Neural cell (in vitro differentiated cells): ENCODE measurements around the gene TINAG. TPM values are rescaled to one million over a fixed set of nuclear protein-coding genes. Genes with fewer than 3 reads are reported as not detected.

Experiments
- H2AFZ ChIP-seq: fragments of 200-600, 300-800 bp; sonication (generic), shearing (Covaris generic); 2 replicates; pipeline ENCODE4 v1.6.0; 2014; ENCODE audit warnings: low read depth, mild to moderate bottlenecking, antibody characterized with exemption, low read length, moderate library complexity
- H3F3A ChIP-seq: fragments of 200-600 bp; shearing (Covaris generic); 2 replicates; pipeline ENCODE4 v1.6.1; 2016; ENCODE audit warnings: mild to moderate bottlenecking, moderate library complexity, mixed read lengths, antibody characterized with exemption, low read length; ENCODE audit not compliant: insufficient read depth, poor library complexity, severe bottlenecking
- H3K27ac ChIP-seq: fragments of 200-600, 300-800 bp; sonication (generic), shearing (Covaris generic); 2 replicates; pipeline ENCODE4 v1.5.1; 2014; ENCODE audit warnings: mild to moderate bottlenecking, low read length, moderate library complexity
- H3K27me3 ChIP-seq: fragments of 300-800, 200-600 bp; sonication (generic), shearing (Covaris generic); 2 replicates; pipeline ENCODE4 v1.6.0; 2014; ENCODE audit warnings: mild to moderate bottlenecking, low read depth, low read length, moderate library complexity; ENCODE audit not compliant: insufficient read depth
- H3K36me3 ChIP-seq: fragments of 300-800, 200-600 bp; sonication (generic), shearing (Covaris generic); 2 replicates; pipeline ENCODE4 v1.5.1; 2014; ENCODE audit warnings: mild to moderate bottlenecking, antibody characterized with exemption, low read length, moderate library complexity; ENCODE audit not compliant: insufficient read depth
- H3K4me2 ChIP-seq: fragments of 300-800, 200-600 bp; sonication (generic), shearing (Covaris generic); 2 replicates; pipeline ENCODE4 v1.6.0; 2014; ENCODE audit warnings: mild to moderate bottlenecking, low read length
- H3K4me3 ChIP-seq: fragments of 300-800, 200-600 bp; sonication (generic), shearing (Covaris generic); 2 replicates; pipeline ENCODE4 v1.5.1; 2014; ENCODE audit warnings: mild to moderate bottlenecking, low read length, moderate library complexity
- H3K79me2 ChIP-seq: fragments of 200-600 bp; shearing (Covaris generic); replicated peaks from 2 replicates; pipeline ENCODE4 v1.6.0; 2014; ENCODE audit warnings: mild to moderate bottlenecking, low read length, moderate library complexity; ENCODE audit not compliant: insufficient read depth
- H3K9ac ChIP-seq: fragments of 300-800, 200-600 bp; sonication (generic), shearing (Covaris generic); 2 replicates; pipeline ENCODE4 v1.6.1; 2016; ENCODE audit warnings: mild to moderate bottlenecking, low read length, mixed read lengths
- H3K9me2 ChIP-seq: fragments of 200-600 bp; shearing (Covaris generic); 2 replicates; pipeline ENCODE4 v1.6.1; 2016; ENCODE audit warnings: mild to moderate bottlenecking, low read length, mixed read lengths; ENCODE audit not compliant: insufficient read depth
- H3K9me3 ChIP-seq: fragments of 200-600, 300-800 bp; sonication (generic), shearing (Covaris generic); 2 replicates; pipeline ENCODE4 v1.6.1; 2016; ENCODE audit warnings: mild to moderate bottlenecking, mixed run types, low read length, moderate library complexity, mixed read lengths
- H4K20me1 ChIP-seq: fragments of 200-600 bp; shearing (Covaris generic); 2 replicates; pipeline ENCODE4 v1.6.1; 2016; ENCODE audit warnings: mild to moderate bottlenecking, mixed run types; ENCODE audit not compliant: insufficient read depth
- EP300 ChIP-seq: fragments of 450-650 bp; conservative IDR thresholded peaks from 2 replicates; pipeline ENCODE4 v1.6.1; 2014; ENCODE audit warnings: antibody characterized with exemption, mild to moderate bottlenecking, moderate library complexity; ENCODE audit not compliant: poor library complexity, severe bottlenecking
- EZH2 ChIP-seq: fragments of 200-600, 300-800 bp; shearing (Covaris generic), sonication (generic); IDR thresholded peaks from 2 replicates; pipeline ENCODE4 v1.6.1; 2014; ENCODE audit warnings: antibody characterized with exemption, low read length, borderline replicate concordance, mild to moderate bottlenecking; ENCODE audit not compliant: insufficient read depth, poor library complexity, severe bottlenecking
- MXI1 ChIP-seq: fragments of 450-650 bp; conservative IDR thresholded peaks from 2 replicates; pipeline ENCODE4 v1.6.1; 2014; ENCODE audit warnings: antibody characterized with exemption, mild to moderate bottlenecking; ENCODE audit not compliant: poor library complexity, severe bottlenecking
- POLR2AphosphoS5 ChIP-seq: IDR thresholded peaks from 2 replicates; pipeline ENCODE4 v1.6.1; 2012
- RAD21 ChIP-seq: fragments of 450-650 bp; conservative IDR thresholded peaks from 2 replicates; pipeline ENCODE4 v1.6.1; 2014; ENCODE audit warnings: antibody characterized with exemption, mild to moderate bottlenecking, moderate library complexity
- SMC3 ChIP-seq: fragments of 450-650 bp; conservative IDR thresholded peaks from 2 replicates; pipeline ENCODE4 v1.6.1; 2014; ENCODE audit warnings: antibody characterized with exemption, mild to moderate bottlenecking, moderate library complexity; ENCODE audit not compliant: poor library complexity
- TAF1 ChIP-seq: IDR thresholded peaks from 2 replicates; pipeline ENCODE4 v1.6.1; 2012; ENCODE audit warnings: low read depth
- polyA plus RNA-seq: library from polyadenylated mRNA; depleted of rRNA; stranded (reverse); fragments of >200 nt; gene quantifications from 2 replicates; pipeline ENCODE4 v1.2.3, GENCODE V29; 2014
- TF ChIP-seq, protein P1 (sequence below): fragments of 450-650 bp; IDR thresholded peaks from 2 replicates; pipeline ENCODE4 v1.5.1; 2014; ENCODE audit warnings: antibody characterized with exemption, mild to moderate bottlenecking, moderate library complexity; ENCODE audit not compliant: poor library complexity, severe bottlenecking
- TF ChIP-seq, protein P2 (sequence below): IDR thresholded peaks from 2 replicates; pipeline ENCODE4 v1.6.1; 2012; ENCODE audit warnings: borderline replicate concordance

The TINAG gene
- polyA plus RNA-seq, 1 donor from 2014 or later, result 1.1 TPM

DNA sequence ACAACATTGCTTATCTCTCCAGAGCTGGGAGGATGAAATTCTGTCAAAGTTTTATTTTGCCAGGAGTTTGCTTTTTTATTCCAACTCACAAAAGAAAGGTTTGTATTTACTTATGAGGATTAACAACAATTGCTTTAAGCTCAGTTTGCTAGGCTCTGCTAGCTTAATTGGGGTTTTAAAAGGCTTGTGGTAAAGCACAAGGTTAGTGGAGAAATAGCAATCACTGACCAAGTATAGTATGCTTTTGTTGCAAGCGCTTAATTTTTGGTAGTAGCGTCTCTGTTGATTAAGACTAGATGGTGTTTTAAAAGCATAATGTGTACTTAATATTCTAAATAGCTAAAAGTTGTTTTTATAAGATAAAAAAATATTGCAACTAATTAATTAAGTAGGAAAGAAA is 45.7 kb downstream of the TINAG start:
- no peak overlapping the region for H3K27ac ChIP-seq
- no peak overlapping the region for H2AFZ ChIP-seq
- no peak for TF ChIP-seq RAD21
- TF ChIP-seq, protein P1, sequence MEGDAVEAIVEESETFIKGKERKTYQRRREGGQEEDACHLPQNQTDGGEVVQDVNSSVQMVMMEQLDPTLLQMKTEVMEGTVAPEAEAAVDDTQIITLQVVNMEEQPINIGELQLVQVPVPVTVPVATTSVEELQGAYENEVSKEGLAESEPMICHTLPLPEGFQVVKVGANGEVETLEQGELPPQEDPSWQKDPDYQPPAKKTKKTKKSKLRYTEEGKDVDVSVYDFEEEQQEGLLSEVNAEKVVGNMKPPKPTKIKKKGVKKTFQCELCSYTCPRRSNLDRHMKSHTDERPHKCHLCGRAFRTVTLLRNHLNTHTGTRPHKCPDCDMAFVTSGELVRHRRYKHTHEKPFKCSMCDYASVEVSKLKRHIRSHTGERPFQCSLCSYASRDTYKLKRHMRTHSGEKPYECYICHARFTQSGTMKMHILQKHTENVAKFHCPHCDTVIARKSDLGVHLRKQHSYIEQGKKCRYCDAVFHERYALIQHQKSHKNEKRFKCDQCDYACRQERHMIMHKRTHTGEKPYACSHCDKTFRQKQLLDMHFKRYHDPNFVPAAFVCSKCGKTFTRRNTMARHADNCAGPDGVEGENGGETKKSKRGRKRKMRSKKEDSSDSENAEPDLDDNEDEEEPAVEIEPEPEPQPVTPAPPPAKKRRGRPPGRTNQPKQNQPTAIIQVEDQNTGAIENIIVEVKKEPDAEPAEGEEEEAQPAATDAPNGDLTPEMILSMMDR, result no peak
- TF ChIP-seq TAF1, result no peak
- TF ChIP-seq, protein P2, sequence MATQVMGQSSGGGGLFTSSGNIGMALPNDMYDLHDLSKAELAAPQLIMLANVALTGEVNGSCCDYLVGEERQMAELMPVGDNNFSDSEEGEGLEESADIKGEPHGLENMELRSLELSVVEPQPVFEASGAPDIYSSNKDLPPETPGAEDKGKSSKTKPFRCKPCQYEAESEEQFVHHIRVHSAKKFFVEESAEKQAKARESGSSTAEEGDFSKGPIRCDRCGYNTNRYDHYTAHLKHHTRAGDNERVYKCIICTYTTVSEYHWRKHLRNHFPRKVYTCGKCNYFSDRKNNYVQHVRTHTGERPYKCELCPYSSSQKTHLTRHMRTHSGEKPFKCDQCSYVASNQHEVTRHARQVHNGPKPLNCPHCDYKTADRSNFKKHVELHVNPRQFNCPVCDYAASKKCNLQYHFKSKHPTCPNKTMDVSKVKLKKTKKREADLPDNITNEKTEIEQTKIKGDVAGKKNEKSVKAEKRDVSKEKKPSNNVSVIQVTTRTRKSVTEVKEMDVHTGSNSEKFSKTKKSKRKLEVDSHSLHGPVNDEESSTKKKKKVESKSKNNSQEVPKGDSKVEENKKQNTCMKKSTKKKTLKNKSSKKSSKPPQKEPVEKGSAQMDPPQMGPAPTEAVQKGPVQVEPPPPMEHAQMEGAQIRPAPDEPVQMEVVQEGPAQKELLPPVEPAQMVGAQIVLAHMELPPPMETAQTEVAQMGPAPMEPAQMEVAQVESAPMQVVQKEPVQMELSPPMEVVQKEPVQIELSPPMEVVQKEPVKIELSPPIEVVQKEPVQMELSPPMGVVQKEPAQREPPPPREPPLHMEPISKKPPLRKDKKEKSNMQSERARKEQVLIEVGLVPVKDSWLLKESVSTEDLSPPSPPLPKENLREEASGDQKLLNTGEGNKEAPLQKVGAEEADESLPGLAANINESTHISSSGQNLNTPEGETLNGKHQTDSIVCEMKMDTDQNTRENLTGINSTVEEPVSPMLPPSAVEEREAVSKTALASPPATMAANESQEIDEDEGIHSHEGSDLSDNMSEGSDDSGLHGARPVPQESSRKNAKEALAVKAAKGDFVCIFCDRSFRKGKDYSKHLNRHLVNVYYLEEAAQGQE, result no peak
- no peak for TF ChIP-seq SMC3
- TF ChIP-seq EZH2, result no peak
- TF ChIP-seq POLR2AphosphoS5, result no peak
- no peak for TF ChIP-seq MXI1
- TF ChIP-seq EP300, result no peak

DNA sequence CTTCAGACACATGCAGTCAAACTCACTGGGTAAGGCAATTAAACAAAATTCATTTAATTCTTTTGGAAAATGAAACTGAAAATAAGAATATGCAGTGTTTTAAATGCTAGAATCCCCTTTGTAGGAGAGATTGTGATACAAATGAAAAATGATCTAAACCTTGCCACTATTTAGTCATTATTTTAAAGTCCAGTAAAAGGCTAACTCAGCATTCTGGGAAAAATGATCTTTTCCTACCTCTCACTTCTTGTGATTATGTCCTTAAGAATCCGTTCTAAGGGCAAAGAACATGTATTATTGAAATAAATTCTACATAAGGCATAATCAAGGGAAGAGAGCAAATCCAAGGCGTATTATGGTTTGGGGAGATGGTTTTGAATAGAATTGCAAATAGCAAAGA is 46.4 kb downstream of the TINAG start:
- H3K9me2 ChIP-seq, result no peaks in the 10 kb centered on the region
- H3K9me3 ChIP-seq, result no peaks in the 10 kb centered on the region
- no peaks in the 10 kb centered on the region for H3K79me2 ChIP-seq
- no peaks in the 10 kb centered on the region for H4K20me1 ChIP-seq
- H3K27ac ChIP-seq, result no peak overlapping the region
- TF ChIP-seq EP300 (no peak), MXI1 (no peak), SMC3 (no peak), POLR2AphosphoS5 (no peak)
- TF ChIP-seq, protein P1, result no peak
- TF ChIP-seq, protein P2, result no peak
- no peaks in the 10 kb centered on the region for H3F3A ChIP-seq
- H3K9ac ChIP-seq, result no peak overlapping the region
- no peaks in the 10 kb centered on the region for H3K27me3 ChIP-seq
- no peak overlapping the region for H3K4me3 ChIP-seq
- no peaks in the 10 kb centered on the region for H3K36me3 ChIP-seq
- H2AFZ ChIP-seq, result no peak overlapping the region
- no peak overlapping the region for H3K4me2 ChIP-seq

More for the DNA sequence above, 45.7 kb downstream of the TINAG start:
- Histone ChIP-seq H3K27me3 (no peaks in the 10 kb centered on the region), H4K20me1 (no peaks in the 10 kb centered on the region), H3K79me2 (no peaks in the 10 kb centered on the region), H3K9me3 (no peaks in the 10 kb centered on the region), H3K36me3 (no peaks in the 10 kb centered on the region), H3K9me2 (no peaks in the 10 kb centered on the region), H3K4me3 (no peak overlapping the region), H3K4me2 (no peak overlapping the region), H3K9ac (no peak overlapping the region), H3F3A (no peaks in the 10 kb centered on the region)
